PC-3 (cell line): ENCODE measurements around the gene ANXA6.

Source experiments
- CTCF ChIP-seq: fragments of 300-600 bp; sonication (generic); conservative IDR thresholded peaks from 2 replicates; pipeline ENCODE4 v1.5.1; 2017; ENCODE audit warnings: antibody characterized with exemption, low read depth, mild to moderate bottlenecking, low read length
- EZH2 ChIP-seq: fragments of 300-600 bp; sonication (generic); IDR thresholded peaks from one replicate; pipeline ENCODE4 v1.6.1; 2017; ENCODE audit warnings: antibody characterized with exemption, mild to moderate bottlenecking, low read length; ENCODE audit not compliant: unreplicated experiment

GRCh38 chr5:151094852-151095245 is 62.7 kb downstream of the ANXA6 start:
- TF ChIP-seq CTCF (no peak), EZH2 (no peak)
